ENCODE measurements around the gene PECR.
"Not testable (repeated sequence)": the region's sequence is repeated elsewhere in the genome, so short reads cannot be mapped to it uniquely, and the experiment has no call there.

PECR gene

GRCh38 chr2:215997219-215997618 lies 84.4 kb downstream of the PECR start:
- DNase-seq: no peak

- no peak for DNase-seq
Measured at GRCh38 chr2:215994911-215995310, 86.7 kb downstream of the PECR start.

- not testable (repeated sequence) for DNase-seq
Measured at GRCh38 chr2:215988556-215989207, 92.9 kb downstream of the PECR start.
